ENCODE data around the gene SORCS1. TPM values are rescaled to one million over a fixed set of nuclear protein-coding genes. Genes with fewer than 3 reads are reported as not detected.

SORCS1 gene
- total and polyA plus RNA-seq, 12 donors, result 0.18 to 11.1 (median 1.1) TPM

GRCh38 chr10:106972381-106972780 lies 192.1 kb downstream of the SORCS1 start:
- WGBS, 4 donors, result 80 to 86% (median 83%) methylated on average over 2 of the region's 2 CpGs
- Histone ChIP-seq H3K36me3 (replicated peaks in 1 of 2) (no peaks in the 10 kb centered on the region), H3K27me3 (no peaks in the 10 kb centered on the region), H3K27ac (no peak overlapping the region), H3K4me3 (no peak overlapping the region), H3K9me3 (replicated peaks in 1 of 3) (no peaks in the 10 kb centered on the region), H3K4me1 (replicated peaks in 1 of 2) (no peaks in the 10 kb centered on the region)
- TF ChIP-seq, protein P1, sequence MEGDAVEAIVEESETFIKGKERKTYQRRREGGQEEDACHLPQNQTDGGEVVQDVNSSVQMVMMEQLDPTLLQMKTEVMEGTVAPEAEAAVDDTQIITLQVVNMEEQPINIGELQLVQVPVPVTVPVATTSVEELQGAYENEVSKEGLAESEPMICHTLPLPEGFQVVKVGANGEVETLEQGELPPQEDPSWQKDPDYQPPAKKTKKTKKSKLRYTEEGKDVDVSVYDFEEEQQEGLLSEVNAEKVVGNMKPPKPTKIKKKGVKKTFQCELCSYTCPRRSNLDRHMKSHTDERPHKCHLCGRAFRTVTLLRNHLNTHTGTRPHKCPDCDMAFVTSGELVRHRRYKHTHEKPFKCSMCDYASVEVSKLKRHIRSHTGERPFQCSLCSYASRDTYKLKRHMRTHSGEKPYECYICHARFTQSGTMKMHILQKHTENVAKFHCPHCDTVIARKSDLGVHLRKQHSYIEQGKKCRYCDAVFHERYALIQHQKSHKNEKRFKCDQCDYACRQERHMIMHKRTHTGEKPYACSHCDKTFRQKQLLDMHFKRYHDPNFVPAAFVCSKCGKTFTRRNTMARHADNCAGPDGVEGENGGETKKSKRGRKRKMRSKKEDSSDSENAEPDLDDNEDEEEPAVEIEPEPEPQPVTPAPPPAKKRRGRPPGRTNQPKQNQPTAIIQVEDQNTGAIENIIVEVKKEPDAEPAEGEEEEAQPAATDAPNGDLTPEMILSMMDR (IDR thresholded peaks at IDR 0.05), result no peak
- no peak for TF ChIP-seq POLR2A (IDR thresholded peaks at IDR 0.05)
- DNase-seq, result no peak
- intact Hi-C loops (cut with DNase I), result no loop called here

DNA sequence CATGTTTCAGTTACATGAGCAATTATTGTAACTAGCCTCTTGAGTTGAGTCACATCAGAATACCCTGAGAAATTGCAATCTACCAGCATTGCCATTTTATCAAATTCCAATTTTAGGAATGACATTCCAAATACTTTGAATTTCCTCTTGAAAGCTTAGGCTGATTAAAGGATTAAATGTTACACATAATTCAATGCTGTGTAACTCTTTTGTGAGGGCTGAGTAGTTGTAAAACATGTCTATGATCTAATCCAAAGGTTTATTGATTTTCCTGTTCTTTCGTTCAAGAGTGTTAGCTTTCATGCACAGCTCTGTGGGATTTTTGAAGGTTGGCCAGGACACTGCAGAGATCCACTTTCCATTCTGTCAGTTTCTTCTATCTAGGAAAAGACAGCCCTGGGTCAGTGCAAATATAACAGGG lies 193.1 kb downstream of the SORCS1 start:
- Histone ChIP-seq H3K4me3 (no peak overlapping the region), H3K4me1 (replicated peaks in 1 of 2) (no peaks in the 10 kb centered on the region), H3K27ac (no peak overlapping the region), H3K36me3 (replicated peaks in 1 of 2) (no peaks in the 10 kb centered on the region), H3K27me3 (no peaks in the 10 kb centered on the region), H3K9me3 (replicated peaks in 1 of 3) (no peaks in the 10 kb centered on the region)
- 50 to 74% (median 71%) methylated on average over 1 of the region's 1 CpG for WGBS, 4 donors
- TF ChIP-seq, protein P1 (IDR thresholded peaks at IDR 0.05), result no peak
- no peak for TF ChIP-seq POLR2A (IDR thresholded peaks at IDR 0.05)
- DNase-seq, result no peak
- intact Hi-C loops (cut with DNase I), result no loop called here

- Histone ChIP-seq H3K36me3 (replicated peaks in 1 of 2) (no peaks in the 10 kb centered on the region), H3K27me3 (no peaks in the 10 kb centered on the region), H3K4me3 (no peak overlapping the region), H3K4me1 (replicated peaks in 1 of 2) (no peaks in the 10 kb centered on the region), H3K27ac (no peak overlapping the region), H3K9me3 (replicated peaks in 1 of 3) (no peaks in the 10 kb centered on the region)
- intact Hi-C loops (cut with DNase I), result no loop called here
- TF ChIP-seq, protein P1 (IDR thresholded peaks at IDR 0.05), result no peak
- TF ChIP-seq POLR2A (IDR thresholded peaks at IDR 0.05), result no peak
- no peak for DNase-seq
- 67 to 79% (median 74%) methylated on average over 3 of the region's 3 CpGs for WGBS, 4 donors
Observed at GRCh38 chr10:106967452-106967851, 197.1 kb downstream of the SORCS1 start.

DNA sequence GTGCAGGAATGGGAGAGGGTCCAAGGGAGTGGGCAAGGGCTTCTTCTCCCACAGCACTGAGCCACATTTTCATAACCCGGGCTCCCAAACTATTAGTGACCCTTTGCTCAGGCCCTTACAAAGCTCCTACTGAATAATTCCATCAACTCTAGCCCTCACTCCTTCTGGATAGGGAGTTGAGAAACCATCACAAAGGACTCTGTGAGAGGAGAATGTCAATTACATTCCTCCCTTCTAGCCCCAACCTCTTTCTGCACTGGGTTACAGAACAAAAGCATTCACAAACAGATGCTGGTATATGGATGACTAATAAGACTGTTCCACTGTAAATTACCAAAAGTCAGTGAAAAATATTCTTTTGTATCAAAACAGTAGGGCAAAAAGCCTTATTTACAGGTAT lies 203.7 kb downstream of the SORCS1 start:
- Histone ChIP-seq H3K9me3 (replicated peaks in 1 of 3) (no peaks in the 10 kb centered on the region), H3K4me1 (replicated peaks in 1 of 2) (peaks cover 0 to 17% of the 10 kb centered on the region in 2 donors), H3K36me3 (replicated peaks in 1 of 2) (no peaks in the 10 kb centered on the region), H3K27ac (no peak overlapping the region), H3K4me3 (no peak overlapping the region), H3K27me3 (no peaks in the 10 kb centered on the region)
- no peak for TF ChIP-seq POLR2A (IDR thresholded peaks at IDR 0.05)
- TF ChIP-seq, protein P1 (IDR thresholded peaks at IDR 0.05), result no peak
- no peak for DNase-seq
- WGBS, 4 donors, result 78 to 100% (median 94%) methylated on average over 1 of the region's 1 CpG; no CpG with 5 or more reads in 1 of the 4 donors
- intact Hi-C loops (cut with DNase I), result no loop called here
